HG03097 (cell line): ENCODE measurements around the gene DNAJB9.
A peak's percentile ranks its signal among the peaks of the same experiment; 100 is the strongest.

Experiments
- ATAC-seq: cut with Tn5 transposase; IDR thresholded peaks from one replicate; pipeline ENCODE4 v1.9.1; 2021; ENCODE audit not compliant: unreplicated experiment, low FRiP score

Gene DNAJB9

GRCh38 chr7:108565987-108566386, 3.7 kb upstream of the DNAJB9 start:
- ATAC-seq, result no peak

- no peak for ATAC-seq
Measured at GRCh38 chr7:108568801-108569380, 783 bp upstream of the DNAJB9 start.

GRCh38 chr7:108570146-108570755, 577 bp downstream of the DNAJB9 start:
- ATAC-seq, result peak; percentile 20

GRCh38 chr7:108572480-108572879, 2.8 kb downstream of the DNAJB9 start:
- ATAC-seq, result no peak

GRCh38 chr7:108575156-108575555, 5.5 kb downstream of the DNAJB9 start:
- no peak for ATAC-seq

GRCh38 chr7:108576116-108576515, 6.4 kb downstream of the DNAJB9 start:
- ATAC-seq, result no peak

- no peak for ATAC-seq
Measured at GRCh38 chr7:108578937-108579336, 9.3 kb downstream of the DNAJB9 start.

GRCh38 chr7:108580298-108580697, 10.6 kb downstream of the DNAJB9 start:
- no peak for ATAC-seq

GRCh38 chr7:108581655-108582491, 12.2 kb downstream of the DNAJB9 start:
- ATAC-seq, result no peak

- ATAC-seq, result no peak
Measured at GRCh38 chr7:108584211-108584610, 14.5 kb downstream of the DNAJB9 start.

- no peak for ATAC-seq
Measured at GRCh38 chr7:108585843-108586242, 16.2 kb downstream of the DNAJB9 start.

- ATAC-seq, result no peak
Measured at GRCh38 chr7:108586274-108586710, 16.6 kb downstream of the DNAJB9 start.

- no peak for ATAC-seq
Measured at GRCh38 chr7:108589199-108589598, 19.5 kb downstream of the DNAJB9 start.

GRCh38 chr7:108589874-108590273, 20.2 kb downstream of the DNAJB9 start:
- ATAC-seq, result no peak

GRCh38 chr7:108590606-108591005, 20.9 kb downstream of the DNAJB9 start:
- ATAC-seq, result no peak

- ATAC-seq, result no peak
Measured at GRCh38 chr7:108592646-108593201, 23.1 kb downstream of the DNAJB9 start.

- no peak for ATAC-seq
Measured at GRCh38 chr7:108596560-108596959, 26.9 kb downstream of the DNAJB9 start.

- no peak for ATAC-seq
Measured at GRCh38 chr7:108598153-108598552, 28.5 kb downstream of the DNAJB9 start.

GRCh38 chr7:108598914-108599580, 29.4 kb downstream of the DNAJB9 start:
- ATAC-seq, result no peak

- ATAC-seq, result no peak
Measured at GRCh38 chr7:108600399-108600798, 30.7 kb downstream of the DNAJB9 start.
